ENCODE measurements around the gene CELA3B. TPM values are rescaled to one million over a fixed set of nuclear protein-coding genes. Genes with fewer than 3 reads are reported as not detected.
"Not testable (repeated sequence)": the region's sequence is repeated elsewhere in the genome, so short reads cannot be mapped to it uniquely, and the experiment has no call there.

The CELA3B gene
- total RNA-seq, 1 donor from 2014 or later = not detected

- intact Hi-C loops (cut with micrococcal nuclease); H3K27ac ChIP-seq (replicated peaks); H3K36me3 ChIP-seq; H3K27me3 ChIP-seq (ENCODE audit: low read depth); H3K9me3 ChIP-seq (replicated peaks); DNase-seq; H3K4me1 ChIP-seq; H3K4me3 ChIP-seq: not testable (repeated sequence)
Measured at GRCh38 chr1:21972973-21973441, 3.8 kb upstream of the CELA3B start.

DNA sequence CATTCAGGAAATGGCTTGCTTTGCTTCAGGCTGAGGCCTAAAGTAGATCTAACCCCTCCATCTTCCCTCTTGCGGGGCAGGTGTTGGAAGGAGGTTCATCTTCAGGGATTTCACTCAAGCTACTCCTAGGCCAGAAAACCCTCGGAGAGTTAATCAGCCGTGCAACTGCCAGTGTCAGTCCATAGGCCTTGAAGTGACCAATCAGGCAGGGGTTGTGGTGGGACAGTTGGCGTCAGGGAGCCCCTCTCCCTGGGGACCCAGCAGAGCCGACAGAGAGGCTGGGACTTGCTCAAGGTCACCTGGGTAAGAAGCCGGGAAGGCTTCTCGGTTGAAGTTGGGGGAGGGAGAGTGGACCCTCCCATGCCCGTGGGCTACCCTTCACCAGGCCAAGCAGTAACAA, 2.9 kb upstream of the CELA3B start:
- DNase-seq; H3K9me3 ChIP-seq (replicated peaks); H3K4me1 ChIP-seq; H3K27me3 ChIP-seq (ENCODE audit: low read depth); H3K36me3 ChIP-seq; H3K4me3 ChIP-seq; intact Hi-C loops (cut with micrococcal nuclease): not testable (repeated sequence)
- peak overlapping the region; percentile 50 for H3K27ac ChIP-seq (replicated peaks)

DNA sequence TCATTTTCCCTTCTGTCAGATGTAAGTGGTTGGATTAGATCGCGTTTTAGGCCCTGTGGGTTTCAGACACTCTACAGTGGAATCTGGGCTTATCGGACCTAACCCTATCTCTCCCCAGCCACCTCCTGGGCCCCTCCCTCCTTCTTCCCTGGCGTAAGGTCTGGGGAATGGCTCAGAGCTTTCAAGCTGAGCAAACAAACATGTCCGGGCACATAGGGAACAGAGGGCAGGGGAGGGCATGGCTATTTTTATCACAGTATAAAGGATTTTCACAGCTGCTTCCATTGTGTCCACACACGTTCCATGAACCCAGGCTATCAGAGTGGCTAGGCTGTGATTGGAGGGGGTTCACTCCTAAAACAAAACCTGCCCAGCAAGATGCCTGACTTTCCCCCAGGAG, 2.1 kb upstream of the CELA3B start:
- DNase-seq = not testable (repeated sequence)

DNA sequence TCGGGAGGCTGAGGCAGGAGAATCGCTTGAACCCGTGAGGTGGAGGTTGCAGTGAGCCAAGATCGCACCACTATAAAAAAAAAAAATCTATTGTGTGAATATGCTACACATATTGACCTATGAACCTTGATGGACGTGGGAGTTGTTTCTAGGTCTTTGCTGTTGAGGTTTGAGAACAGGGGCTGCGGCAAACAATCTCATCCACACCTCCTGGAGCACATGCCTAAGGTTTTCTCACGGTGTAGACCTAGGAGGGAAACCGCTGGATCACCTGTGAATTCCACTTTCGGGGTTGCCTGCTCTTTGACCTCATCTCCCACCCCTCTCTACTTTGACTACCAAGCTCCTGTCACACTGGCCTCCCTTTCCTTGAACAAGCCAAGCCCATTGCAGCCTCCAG, 1.5 kb upstream of the CELA3B start:
- DNase-seq; H3K9me3 ChIP-seq (replicated peaks); H3K36me3 ChIP-seq; intact Hi-C loops (cut with micrococcal nuclease); H3K27me3 ChIP-seq (ENCODE audit: low read depth); H3K4me3 ChIP-seq; H3K4me1 ChIP-seq: not testable (repeated sequence)
- H3K27ac ChIP-seq (replicated peaks) = peak overlapping the region; percentile 50

More for the DNA sequence above, 2.1 kb upstream of the CELA3B start:
- H3K4me3 ChIP-seq; H3K4me1 ChIP-seq; H3K27me3 ChIP-seq (ENCODE audit: low read depth); H3K36me3 ChIP-seq; H3K9me3 ChIP-seq (replicated peaks); intact Hi-C loops (cut with micrococcal nuclease): not testable (repeated sequence)
- peak overlapping the region; percentile 50 for H3K27ac ChIP-seq (replicated peaks)

DNA sequence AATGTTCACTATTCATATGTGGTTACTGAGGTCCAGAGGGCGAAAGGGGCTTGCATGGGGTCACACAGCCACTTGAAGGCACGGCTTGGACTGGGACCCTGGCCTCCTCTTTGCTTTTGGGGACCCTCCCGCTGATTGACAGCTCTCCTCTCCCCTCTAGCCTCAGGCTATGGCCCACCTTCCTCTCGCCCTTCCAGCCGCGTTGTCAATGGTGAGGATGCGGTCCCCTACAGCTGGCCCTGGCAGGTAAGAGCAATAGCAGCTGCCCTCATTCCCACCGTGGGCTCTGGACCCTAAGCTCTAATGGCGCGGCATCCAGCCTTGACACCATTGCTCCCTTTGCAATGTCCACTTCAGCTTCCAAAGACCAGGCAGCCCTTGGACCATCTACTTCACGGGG, 1.4 kb downstream of the CELA3B start:
- intact Hi-C loops (cut with micrococcal nuclease) = not testable (repeated sequence)

GRCh38 chr1:21980515-21981220, 3.8 kb downstream of the CELA3B start:
- H3K36me3 ChIP-seq; H3K4me1 ChIP-seq; H3K4me3 ChIP-seq; intact Hi-C loops (cut with micrococcal nuclease); H3K27me3 ChIP-seq (ENCODE audit: low read depth); H3K9me3 ChIP-seq (replicated peaks); H3K27ac ChIP-seq (replicated peaks); DNase-seq: not testable (repeated sequence)
- TF ChIP-seq, protein P1, sequence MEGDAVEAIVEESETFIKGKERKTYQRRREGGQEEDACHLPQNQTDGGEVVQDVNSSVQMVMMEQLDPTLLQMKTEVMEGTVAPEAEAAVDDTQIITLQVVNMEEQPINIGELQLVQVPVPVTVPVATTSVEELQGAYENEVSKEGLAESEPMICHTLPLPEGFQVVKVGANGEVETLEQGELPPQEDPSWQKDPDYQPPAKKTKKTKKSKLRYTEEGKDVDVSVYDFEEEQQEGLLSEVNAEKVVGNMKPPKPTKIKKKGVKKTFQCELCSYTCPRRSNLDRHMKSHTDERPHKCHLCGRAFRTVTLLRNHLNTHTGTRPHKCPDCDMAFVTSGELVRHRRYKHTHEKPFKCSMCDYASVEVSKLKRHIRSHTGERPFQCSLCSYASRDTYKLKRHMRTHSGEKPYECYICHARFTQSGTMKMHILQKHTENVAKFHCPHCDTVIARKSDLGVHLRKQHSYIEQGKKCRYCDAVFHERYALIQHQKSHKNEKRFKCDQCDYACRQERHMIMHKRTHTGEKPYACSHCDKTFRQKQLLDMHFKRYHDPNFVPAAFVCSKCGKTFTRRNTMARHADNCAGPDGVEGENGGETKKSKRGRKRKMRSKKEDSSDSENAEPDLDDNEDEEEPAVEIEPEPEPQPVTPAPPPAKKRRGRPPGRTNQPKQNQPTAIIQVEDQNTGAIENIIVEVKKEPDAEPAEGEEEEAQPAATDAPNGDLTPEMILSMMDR (IDR thresholded peaks at IDR 0.05; ENCODE audit: borderline replicate concordance) = peak; percentile 7

More for the DNA sequence above, 1.4 kb downstream of the CELA3B start:
- H3K9me3 ChIP-seq (replicated peaks); DNase-seq; H3K4me1 ChIP-seq; H3K36me3 ChIP-seq; H3K27ac ChIP-seq (replicated peaks); H3K4me3 ChIP-seq; H3K27me3 ChIP-seq (ENCODE audit: low read depth): not testable (repeated sequence)

- intact Hi-C loops (cut with micrococcal nuclease); H3K27ac ChIP-seq (replicated peaks); H3K36me3 ChIP-seq; H3K4me1 ChIP-seq; H3K4me3 ChIP-seq; H3K27me3 ChIP-seq (ENCODE audit: low read depth); H3K9me3 ChIP-seq (replicated peaks); DNase-seq: not testable (repeated sequence)
Measured at GRCh38 chr1:21981253-21981652, 4.4 kb downstream of the CELA3B start.

- H3K4me1 ChIP-seq; H3K4me3 ChIP-seq; H3K9me3 ChIP-seq (replicated peaks); intact Hi-C loops (cut with micrococcal nuclease); DNase-seq; H3K27ac ChIP-seq (replicated peaks); H3K36me3 ChIP-seq; H3K27me3 ChIP-seq (ENCODE audit: low read depth): not testable (repeated sequence)
Measured at GRCh38 chr1:21982122-21982521, 5.3 kb downstream of the CELA3B start.

DNA sequence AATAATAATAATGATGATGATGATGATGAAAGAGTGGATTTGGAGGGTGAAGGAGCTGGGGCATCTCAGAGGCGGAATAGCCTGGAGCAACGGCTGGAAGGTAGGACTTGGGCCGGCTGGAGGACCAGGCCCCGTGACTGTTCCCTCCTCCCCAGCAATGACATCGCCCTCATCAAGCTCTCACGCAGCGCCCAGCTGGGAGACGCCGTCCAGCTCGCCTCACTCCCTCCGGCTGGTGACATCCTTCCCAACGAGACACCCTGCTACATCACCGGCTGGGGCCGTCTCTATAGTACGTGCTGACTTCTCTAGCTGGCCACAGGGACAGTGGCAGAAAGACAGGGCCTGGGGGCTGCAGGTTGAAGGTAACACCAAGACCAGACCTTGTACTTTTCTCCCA, 6.7 kb downstream of the CELA3B start:
- H3K27me3 ChIP-seq (ENCODE audit: low read depth); DNase-seq; intact Hi-C loops (cut with micrococcal nuclease); H3K4me3 ChIP-seq; H3K9me3 ChIP-seq (replicated peaks); H3K4me1 ChIP-seq; H3K36me3 ChIP-seq; H3K27ac ChIP-seq (replicated peaks): not testable (repeated sequence)

DNA sequence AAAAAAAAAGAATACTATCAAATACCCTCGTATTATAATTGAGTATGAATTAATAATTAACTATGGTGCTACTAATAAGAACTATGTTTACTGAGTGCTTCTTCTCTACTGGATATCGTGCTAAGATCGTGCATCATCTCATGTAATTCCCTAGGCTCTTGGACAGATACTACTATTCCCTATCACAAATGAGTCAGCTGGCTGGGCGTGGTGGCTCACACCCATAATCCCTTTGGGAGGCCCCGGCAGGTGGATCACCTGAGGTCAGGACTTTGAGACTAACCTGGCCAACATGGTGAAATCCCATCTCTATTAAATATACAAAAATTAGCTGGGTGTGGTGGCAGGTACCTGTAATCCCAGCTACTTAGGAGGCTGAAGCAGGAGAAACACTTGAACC, 9.1 kb downstream of the CELA3B start:
- H3K4me3 ChIP-seq; DNase-seq; H3K9me3 ChIP-seq (replicated peaks); H3K27ac ChIP-seq (replicated peaks); intact Hi-C loops (cut with micrococcal nuclease); H3K36me3 ChIP-seq; H3K27me3 ChIP-seq (ENCODE audit: low read depth); H3K4me1 ChIP-seq: not testable (repeated sequence)

DNA sequence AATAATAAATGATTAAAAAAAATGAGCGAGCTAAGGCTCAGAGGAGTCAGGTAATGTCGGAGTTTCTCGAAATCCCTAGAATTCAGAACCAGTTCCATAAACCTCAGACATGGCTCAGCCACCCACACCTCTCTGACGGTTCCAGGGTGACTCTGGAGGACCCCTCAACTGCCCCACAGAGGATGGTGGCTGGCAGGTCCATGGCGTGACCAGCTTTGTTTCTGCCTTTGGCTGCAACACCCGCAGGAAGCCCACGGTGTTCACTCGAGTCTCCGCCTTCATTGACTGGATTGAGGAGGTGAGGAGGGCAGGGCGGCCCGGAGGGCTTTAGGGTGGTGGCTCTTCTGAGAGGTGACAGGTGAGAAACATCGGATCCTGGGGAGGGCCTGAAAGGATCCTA, 9.6 kb downstream of the CELA3B start:
- H3K9me3 ChIP-seq (replicated peaks); H3K4me1 ChIP-seq; H3K4me3 ChIP-seq; intact Hi-C loops (cut with micrococcal nuclease); H3K27ac ChIP-seq (replicated peaks); H3K27me3 ChIP-seq (ENCODE audit: low read depth); DNase-seq; H3K36me3 ChIP-seq: not testable (repeated sequence)

- H3K9me3 ChIP-seq (replicated peaks); H3K4me1 ChIP-seq; H3K36me3 ChIP-seq; H3K27me3 ChIP-seq (ENCODE audit: low read depth); H3K27ac ChIP-seq (replicated peaks); intact Hi-C loops (cut with micrococcal nuclease); H3K4me3 ChIP-seq; DNase-seq: not testable (repeated sequence)
Measured at GRCh38 chr1:21989672-21990393, 13.0 kb downstream of the CELA3B start.

DNA sequence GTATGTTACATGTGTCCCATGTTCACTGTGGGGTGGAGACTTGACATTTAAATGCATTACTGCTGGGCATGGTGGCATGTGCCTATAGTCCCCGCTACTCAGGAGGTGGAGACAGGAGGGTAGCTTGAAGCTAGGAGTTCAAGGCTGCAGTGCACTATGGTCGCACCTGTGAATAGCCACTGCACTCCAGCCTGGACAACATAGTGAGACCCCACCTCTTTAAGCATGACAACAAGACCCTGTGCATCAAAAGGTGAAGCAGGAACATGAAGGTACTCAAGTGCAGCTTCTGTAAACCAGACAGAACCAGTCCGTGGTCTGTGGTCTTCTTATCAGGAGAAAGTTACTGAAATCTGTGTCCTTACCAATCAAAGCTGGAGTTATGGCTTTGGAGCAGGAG, 15.4 kb downstream of the CELA3B start:
- H3K4me3 ChIP-seq; H3K27ac ChIP-seq (replicated peaks); intact Hi-C loops (cut with micrococcal nuclease); H3K27me3 ChIP-seq (ENCODE audit: low read depth); H3K9me3 ChIP-seq (replicated peaks); DNase-seq; H3K4me1 ChIP-seq; H3K36me3 ChIP-seq: not testable (repeated sequence)
